Epithelial cell of prostate (primary cell): ENCODE results near the gene TEN1.
"Not testable (repeated sequence)": the region's sequence is repeated elsewhere in the genome, so short reads cannot be mapped to it uniquely, and the experiment has no call there.

Source experiments
- DNase-seq: peaks from one replicate; pipeline ENCODE4 v3.0.0-alpha.2; 2011; ENCODE audit warnings: low read depth, low spot score
- H3K27ac ChIP-seq: fragments of 450-650 bp; 2 replicates; pipeline ENCODE4 v1.5.1; 2017; ENCODE audit warnings: mild to moderate bottlenecking

Gene TEN1

GRCh38 chr17:76022973-76023899 is 44.2 kb downstream of the TEN1 start:
- no peak for DNase-seq
- no peak overlapping the region for H3K27ac ChIP-seq

- no peak for DNase-seq
- no peak overlapping the region for H3K27ac ChIP-seq
Observed at GRCh38 chr17:76023900-76024237, 44.8 kb downstream of the TEN1 start.

GRCh38 chr17:76024353-76024752 is 45.3 kb downstream of the TEN1 start:
- H3K27ac ChIP-seq = no peak overlapping the region
- no peak for DNase-seq

- DNase-seq = no peak
- no peak overlapping the region for H3K27ac ChIP-seq
Observed at GRCh38 chr17:76025294-76025693, 46.3 kb downstream of the TEN1 start.

- H3K27ac ChIP-seq = peak overlapping the region; percentile 55
Observed at GRCh38 chr17:76026714-76027158, 47.7 kb downstream of the TEN1 start.

GRCh38 chr17:76027159-76027839 is 48.3 kb downstream of the TEN1 start, which contains the start of gene EVPL:
TSS of gene EVPL (minus strand) at chr17:76027306. CDS start at chr17:76027198, 108 bp downstream.
- H3K27ac ChIP-seq = peak within 1 kb of the TSS; percentile 55
- peak; percentile 82 for DNase-seq

More at GRCh38 chr17:76026714-76027158, 47.7 kb downstream of the TEN1 start:
- DNase-seq = no peak

GRCh38 chr17:76032073-76032779 is 53.2 kb downstream of the TEN1 start:
- no peak overlapping the region for H3K27ac ChIP-seq
- DNase-seq = no peak

GRCh38 chr17:76032780-76033108 is 53.7 kb downstream of the TEN1 start:
- DNase-seq = no peak
- no peak overlapping the region for H3K27ac ChIP-seq

- no peak overlapping the region for H3K27ac ChIP-seq
- DNase-seq = no peak
Observed at GRCh38 chr17:76033139-76033538, 54.1 kb downstream of the TEN1 start.

- DNase-seq = no peak
Observed at GRCh38 chr17:76034428-76035350, 55.6 kb downstream of the TEN1 start.

GRCh38 chr17:76036497-76037261 is 57.6 kb downstream of the TEN1 start:
- no peak for DNase-seq
- no peak overlapping the region for H3K27ac ChIP-seq

More at GRCh38 chr17:76034428-76035350, 55.6 kb downstream of the TEN1 start:
- H3K27ac ChIP-seq = no peak overlapping the region

GRCh38 chr17:76038050-76038449 is 59.0 kb downstream of the TEN1 start:
- DNase-seq = no peak
- no peak overlapping the region for H3K27ac ChIP-seq

- DNase-seq = no peak
- H3K27ac ChIP-seq = no peak overlapping the region
Observed at GRCh38 chr17:76039121-76039520, 60.1 kb downstream of the TEN1 start.

- DNase-seq = no peak
- H3K27ac ChIP-seq = no peak overlapping the region
Observed at GRCh38 chr17:76040376-76040775, 61.3 kb downstream of the TEN1 start.

GRCh38 chr17:76042868-76043267 is 63.8 kb downstream of the TEN1 start:
- not testable (repeated sequence) for H3K27ac ChIP-seq, DNase-seq

- H3K27ac ChIP-seq, DNase-seq: not testable (repeated sequence)
Observed at GRCh38 chr17:76044475-76045007, 65.5 kb downstream of the TEN1 start.

GRCh38 chr17:76046064-76046463 is 67.0 kb downstream of the TEN1 start:
- peak; percentile 53 for DNase-seq

GRCh38 chr17:76048025-76048605 is 69.1 kb downstream of the TEN1 start:
- DNase-seq = no peak
- no peak overlapping the region for H3K27ac ChIP-seq

More at GRCh38 chr17:76046064-76046463, 67.0 kb downstream of the TEN1 start:
- H3K27ac ChIP-seq = peak overlapping the region; percentile 30
